Smooth muscle cell (in vitro differentiated cells): ENCODE results near the gene GAP43. TPM values are rescaled to one million over a fixed set of nuclear protein-coding genes. Genes with fewer than 3 reads are reported as not detected.

Experiments
- DNase-seq: peaks from one replicate; lab custom pipeline; 2025; ENCODE audit not compliant: unreplicated experiment; lab: John Stamatoyannopoulos, UW
- H2AFZ ChIP-seq: fragments of 200-600 bp; sonication (generic); 2 replicates; pipeline ENCODE4 v1.6.0; 2016; ENCODE audit warnings: antibody characterized with exemption, low read depth, mild to moderate bottlenecking
- H3F3A ChIP-seq: fragments of 200-600 bp; sonication (generic); 2 replicates; pipeline ENCODE4 v1.6.0; 2017; ENCODE audit warnings: antibody characterized with exemption, low read depth
- H3K27ac ChIP-seq: fragments of 200-600 bp; sonication (generic); 2 replicates; pipeline ENCODE4 v1.5.1; 2016; ENCODE audit warnings: low read depth, mild to moderate bottlenecking
- H3K27me3 ChIP-seq: fragments of 200-600 bp; sonication (generic); 2 replicates; pipeline ENCODE4 v1.6.1; 2016; ENCODE audit warnings: low read depth, mild to moderate bottlenecking
- H3K36me3 ChIP-seq: fragments of 200-600 bp; sonication (generic); 2 replicates; pipeline ENCODE4 v1.5.1; 2016; ENCODE audit warnings: low read depth
- H3K4me1 ChIP-seq: fragments of 200-600 bp; sonication (generic); 2 replicates; pipeline ENCODE4 v1.5.1; 2016; ENCODE audit warnings: low read depth
- H3K4me2 ChIP-seq: fragments of 200-600 bp; sonication (generic); 2 replicates; pipeline ENCODE4 v1.6.0; 2016; ENCODE audit warnings: mild to moderate bottlenecking
- H3K4me3 ChIP-seq: fragments of 200-600 bp; sonication (generic); 2 replicates; pipeline ENCODE4 v1.5.1; 2016; ENCODE audit warnings: mild to moderate bottlenecking
- H3K79me2 ChIP-seq: fragments of 200-600 bp; sonication (generic); 2 replicates; pipeline ENCODE4 v1.6.0; 2016; ENCODE audit warnings: low read depth, mild to moderate bottlenecking
- H3K9ac ChIP-seq: fragments of 200-600 bp; sonication (generic); 2 replicates; pipeline ENCODE4 v1.6.0; 2016; ENCODE audit warnings: low read depth
- H3K9me3 ChIP-seq: fragments of 200-600 bp; sonication (generic); replicated peaks from 2 replicates; pipeline ENCODE4 v1.5.1; 2016; ENCODE audit warnings: low read depth
- H4K20me1 ChIP-seq: fragments of 200-600 bp; sonication (generic); 2 replicates; pipeline ENCODE4 v1.6.0; 2016; ENCODE audit warnings: low read depth
- WGBS: methylation state at CpG from one replicate; pipeline ENCODE4 v1.1.7; 2016; ENCODE audit warnings: low lambda C conversion rate; 5-methylcytosine and 5-hydroxymethylcytosine counted together
- polyA plus RNA-seq: library from polyadenylated mRNA; unstranded; fragments of >200 nt; fragmentation: Nextera tagmentation; extraction: Ambion mirVana; gene quantifications from 2 replicates; pipeline ENCODE4 v1.2.1, GENCODE V29; 2016
- total RNA-seq: library from RNA; depleted of rRNA; stranded (reverse); fragments of >200 nt; gene quantifications from 2 replicates; pipeline ENCODE4 v1.2.3, GENCODE V29; 2014
- TF ChIP-seq, protein P1 (sequence below): fragments of 200-600 bp; sonication (generic); IDR thresholded peaks from 2 replicates; pipeline ENCODE4 v1.5.1; 2017; ENCODE audit warnings: borderline replicate concordance, mild to moderate bottlenecking, antibody characterized with exemption; ENCODE audit not compliant: insufficient read depth, poor library complexity, severe bottlenecking

The GAP43 gene
- total and polyA plus RNA-seq, 2 experiments from 2014 or later: 5.3 to 11.7 TPM

DNA sequence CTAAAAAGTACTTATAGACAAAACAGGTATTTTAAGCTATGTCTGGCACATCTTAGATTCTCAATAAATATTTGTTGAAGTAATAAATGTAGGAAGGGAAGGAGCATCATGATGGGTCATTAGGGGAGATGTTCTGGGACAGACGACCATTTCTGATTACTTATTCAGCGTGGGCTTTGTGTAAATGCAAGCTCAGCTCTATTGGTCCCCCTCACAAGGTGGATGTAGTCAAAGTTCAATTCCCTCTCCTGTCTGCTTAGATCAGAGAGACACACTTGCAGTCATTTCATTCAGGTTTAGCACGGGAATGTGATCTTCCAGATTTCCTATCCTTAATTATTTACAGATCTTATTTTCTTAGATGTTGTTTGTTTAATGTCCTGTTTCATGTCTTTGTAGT lies 7.5 kb downstream of the GAP43 start:
- no peak overlapping the region for H3K9ac ChIP-seq
- no peaks in the 10 kb centered on the region for H3K4me1 ChIP-seq
- no peaks in the 10 kb centered on the region for H3K9me3 ChIP-seq
- 96% methylated on average over 3 of the region's 3 CpGs for WGBS
- H2AFZ ChIP-seq: no peak overlapping the region
- H3K27ac ChIP-seq: no peak overlapping the region
- H4K20me1 ChIP-seq: no peaks in the 10 kb centered on the region
- H3F3A ChIP-seq: no peaks in the 10 kb centered on the region
- TF ChIP-seq, protein P1, sequence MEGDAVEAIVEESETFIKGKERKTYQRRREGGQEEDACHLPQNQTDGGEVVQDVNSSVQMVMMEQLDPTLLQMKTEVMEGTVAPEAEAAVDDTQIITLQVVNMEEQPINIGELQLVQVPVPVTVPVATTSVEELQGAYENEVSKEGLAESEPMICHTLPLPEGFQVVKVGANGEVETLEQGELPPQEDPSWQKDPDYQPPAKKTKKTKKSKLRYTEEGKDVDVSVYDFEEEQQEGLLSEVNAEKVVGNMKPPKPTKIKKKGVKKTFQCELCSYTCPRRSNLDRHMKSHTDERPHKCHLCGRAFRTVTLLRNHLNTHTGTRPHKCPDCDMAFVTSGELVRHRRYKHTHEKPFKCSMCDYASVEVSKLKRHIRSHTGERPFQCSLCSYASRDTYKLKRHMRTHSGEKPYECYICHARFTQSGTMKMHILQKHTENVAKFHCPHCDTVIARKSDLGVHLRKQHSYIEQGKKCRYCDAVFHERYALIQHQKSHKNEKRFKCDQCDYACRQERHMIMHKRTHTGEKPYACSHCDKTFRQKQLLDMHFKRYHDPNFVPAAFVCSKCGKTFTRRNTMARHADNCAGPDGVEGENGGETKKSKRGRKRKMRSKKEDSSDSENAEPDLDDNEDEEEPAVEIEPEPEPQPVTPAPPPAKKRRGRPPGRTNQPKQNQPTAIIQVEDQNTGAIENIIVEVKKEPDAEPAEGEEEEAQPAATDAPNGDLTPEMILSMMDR: no peak
- H3K36me3 ChIP-seq: no peaks in the 10 kb centered on the region
- no peaks in the 10 kb centered on the region for H3K79me2 ChIP-seq
- H3K27me3 ChIP-seq: peaks cover 6% of the 10 kb centered on the region
- H3K4me3 ChIP-seq: no peak overlapping the region
- H3K4me2 ChIP-seq: no peak overlapping the region
- DNase-seq: no peak

DNA sequence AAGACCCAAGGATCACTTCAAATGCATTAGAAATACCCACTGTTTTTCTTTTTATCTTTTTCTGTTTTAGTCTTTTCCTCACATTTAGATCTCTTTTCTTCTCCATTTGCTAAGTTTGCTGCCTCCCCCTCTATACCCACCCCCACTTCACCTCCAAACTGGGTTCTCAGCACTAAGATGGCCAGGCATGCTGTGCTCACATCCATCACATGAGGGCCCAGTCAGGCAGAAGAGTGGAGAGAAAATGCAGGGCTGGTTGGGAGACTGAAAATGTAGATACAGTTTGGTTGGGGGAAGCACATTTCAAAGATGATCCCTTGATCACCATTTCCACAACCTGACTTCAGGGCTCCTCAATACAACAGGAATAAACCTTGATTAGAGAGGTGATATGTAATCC lies 8.7 kb downstream of the GAP43 start:
- no peaks in the 10 kb centered on the region for H3K4me1 ChIP-seq
- H3K27me3 ChIP-seq: no peaks in the 10 kb centered on the region
- DNase-seq: no peak
- H3K9ac ChIP-seq: no peak overlapping the region
- no peaks in the 10 kb centered on the region for H3K36me3 ChIP-seq
- H3F3A ChIP-seq: no peaks in the 10 kb centered on the region
- no peak overlapping the region for H3K27ac ChIP-seq
- no peaks in the 10 kb centered on the region for H3K9me3 ChIP-seq
- TF ChIP-seq, protein P1: no peak
- no peak overlapping the region for H3K4me2 ChIP-seq
- H3K4me3 ChIP-seq: no peak overlapping the region
- H2AFZ ChIP-seq: no peak overlapping the region
- H4K20me1 ChIP-seq: no peaks in the 10 kb centered on the region
- H3K79me2 ChIP-seq: no peaks in the 10 kb centered on the region

DNA sequence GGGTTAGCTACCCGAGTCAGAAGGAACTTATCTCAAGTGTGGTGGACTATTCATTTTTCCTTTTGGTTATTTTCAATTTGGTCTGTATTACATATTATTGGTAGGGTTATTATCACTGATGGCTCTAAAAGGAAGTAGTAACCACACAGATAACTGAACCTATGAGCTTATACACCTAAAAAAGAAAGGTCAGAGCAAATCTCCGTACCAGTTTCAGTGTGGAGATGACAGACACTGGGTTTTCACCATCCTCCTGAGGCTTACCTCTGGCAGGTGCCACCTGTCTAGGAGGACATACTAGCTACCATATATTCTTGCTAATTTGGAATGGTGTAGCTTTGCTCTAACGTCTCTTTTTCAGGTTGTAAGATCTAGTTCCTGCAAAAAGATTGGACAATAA lies 10.2 kb downstream of the GAP43 start:
- Histone ChIP-seq H3K9me3 (no peaks in the 10 kb centered on the region), H3K9ac (no peak overlapping the region), H3K27ac (no peak overlapping the region), H3K4me1 (no peaks in the 10 kb centered on the region), H4K20me1 (no peaks in the 10 kb centered on the region), H2AFZ (no peak overlapping the region), H3K4me3 (no peak overlapping the region), H3K4me2 (no peak overlapping the region), H3K27me3 (no peaks in the 10 kb centered on the region), H3F3A (no peaks in the 10 kb centered on the region), H3K79me2 (no peaks in the 10 kb centered on the region), H3K36me3 (no peaks in the 10 kb centered on the region)
- WGBS: 91% methylated on average over 3 of the region's 3 CpGs
- DNase-seq: no peak
- TF ChIP-seq, protein P1: no peak

DNA sequence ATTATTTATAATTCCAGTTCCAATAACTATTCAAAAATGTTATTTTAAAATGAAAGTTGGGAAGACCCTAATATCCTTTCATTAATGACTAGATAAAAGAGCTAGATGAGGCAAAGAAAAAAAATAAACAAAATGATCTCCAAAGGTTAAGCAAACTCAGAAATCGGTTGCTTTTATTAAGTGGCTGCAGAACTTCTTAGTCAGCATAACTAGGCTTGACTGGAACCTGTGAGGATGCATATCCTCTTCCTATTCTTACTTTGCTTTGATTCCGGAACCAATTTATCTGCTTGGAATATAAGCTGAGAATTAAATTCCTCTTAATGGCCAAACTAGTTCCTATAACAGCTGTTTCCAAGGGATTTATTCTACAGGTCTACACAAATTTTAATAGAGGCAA lies 10.7 kb downstream of the GAP43 start:
- Histone ChIP-seq H3K4me1 (no peaks in the 10 kb centered on the region), H3K36me3 (no peaks in the 10 kb centered on the region), H3K9me3 (no peaks in the 10 kb centered on the region), H3F3A (no peaks in the 10 kb centered on the region), H3K4me3 (no peak overlapping the region), H3K9ac (no peak overlapping the region), H3K27me3 (no peaks in the 10 kb centered on the region), H3K27ac (no peak overlapping the region), H2AFZ (no peak overlapping the region), H3K4me2 (no peak overlapping the region), H4K20me1 (no peaks in the 10 kb centered on the region), H3K79me2 (no peaks in the 10 kb centered on the region)
- WGBS: 85% methylated on average over 2 of the region's 2 CpGs
- TF ChIP-seq, protein P1: no peak
- no peak for DNase-seq
